Measurements from ENCODE around the gene LAMA4.

DNA sequence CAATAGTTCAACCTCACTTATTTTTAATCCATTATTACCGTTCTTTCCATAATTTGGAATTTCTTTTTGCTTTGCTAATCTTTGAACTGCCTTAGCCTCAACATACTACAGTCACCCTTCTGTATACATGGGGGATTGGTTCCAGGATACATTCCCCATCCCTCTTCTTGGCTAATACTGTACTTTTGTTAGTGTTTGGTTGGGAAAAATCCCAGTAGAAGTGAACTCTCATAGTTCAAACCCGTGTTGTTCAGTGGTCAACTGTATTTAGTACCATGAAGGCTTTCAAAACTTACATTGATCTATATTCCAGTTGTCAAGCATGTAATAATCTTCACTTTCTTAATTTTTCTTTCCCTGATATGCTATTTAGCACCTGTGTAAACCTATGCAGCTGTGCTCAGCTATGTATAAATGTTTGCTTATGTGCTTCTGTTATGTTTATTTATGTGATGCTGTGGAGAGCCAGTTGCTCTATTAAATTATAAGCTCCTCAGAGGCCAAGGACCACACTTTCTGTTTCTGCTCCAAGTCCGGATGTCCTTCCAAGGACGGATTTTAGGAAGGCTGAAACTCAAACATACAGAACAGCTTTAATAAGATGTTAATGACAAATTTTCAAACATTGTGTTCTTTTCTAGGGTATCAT, 33.3 kb upstream of the LAMA4 start:
- TF ChIP-seq POLR2A (IDR thresholded peaks at IDR 0.05; ENCODE audit: low read depth, low read length): no peak
- TF ChIP-seq TAF1 (IDR thresholded peaks at IDR 0.05; ENCODE audit: low read depth, low read length): no peak
